ENCODE measurements around the gene KIRREL3. TPM values are rescaled to one million over a fixed set of nuclear protein-coding genes. Genes with fewer than 3 reads are reported as not detected.
A peak's percentile ranks its signal among the peaks of the same experiment; 100 is the strongest.

KIRREL3 gene
- total and polyA plus RNA-seq, 2 of the 8 experiments (the other 6 are each of a cell fraction or from before 2014, with no cell fraction given): 0.29 to 0.32 TPM

DNA sequence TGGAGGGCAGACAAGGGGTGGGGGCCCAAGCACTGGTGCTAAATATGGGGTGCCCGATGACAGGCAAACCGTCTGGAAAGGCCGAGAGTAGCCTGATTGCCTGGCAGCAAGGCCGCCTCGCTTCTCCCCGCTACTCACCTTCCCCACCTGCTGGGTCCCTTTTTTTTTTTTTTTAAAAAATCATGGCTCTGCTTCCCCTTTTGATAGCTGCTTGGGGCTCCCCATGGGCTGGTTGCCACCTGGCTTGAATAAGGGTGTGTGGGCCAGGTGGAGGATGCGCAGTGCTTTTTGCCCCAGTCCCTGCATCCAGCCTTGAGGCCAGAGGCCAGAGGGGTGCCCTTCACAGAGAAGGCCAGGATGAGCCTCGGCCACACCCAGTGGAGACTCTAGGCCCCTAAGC is 533.1 kb downstream of the KIRREL3 start:
- H3K4me3 ChIP-seq (ENCODE audit: extremely low read depth in 1 of 4, insufficient read depth in 2 of 4, low read depth in 3 of 4, low read length in 4 of 4): no peak overlapping the region
- H3K14ac ChIP-seq (ENCODE audit: insufficient read length): no peak overlapping the region
- H2AK5ac ChIP-seq (ENCODE audit: low read depth, low read length): no peak overlapping the region
- H2BK20ac ChIP-seq (ENCODE audit: low read length): no peak overlapping the region
- 68% methylated on average over 4 of the region's 8 CpGs; no CpG with 5 or more reads in 1 of the 2 experiments for WGBS, 2 experiments (ENCODE audit: extremely low coverage in 1 of 2, insufficient coverage in 1 of 2, insufficient read length in 1 of 2, insufficient replicate concordance in 2 of 2, low coverage in 1 of 2, low lambda C conversion rate in 2 of 2, missing lambda C conversion rate in 1 of 2)
- H3K9ac ChIP-seq (replicated peaks in 1 of 4; ENCODE audit: extremely low read depth in 1 of 4, low read depth in 3 of 4, low read length in 3 of 4): no peak overlapping the region
- H4K8ac ChIP-seq (ENCODE audit: extremely low read depth, insufficient read depth, low read length): peak overlapping the region; percentile 47; the same call in 1 of the 2 replicates
- peaks cover 0 to 4% (median under 1%) of the 10 kb centered on the region in 4 experiments; a peak in 4 of 7 replicates for H3K4me1 ChIP-seq (replicated peaks in 1 of 4; ENCODE audit: control insufficient read depth in 3 of 4, insufficient read depth in 4 of 4, low read length in 3 of 4)
- H3K27me3 ChIP-seq (replicated peaks in 1 of 4; ENCODE audit: control insufficient read depth in 3 of 4, extremely low read depth in 1 of 4, insufficient read depth in 3 of 4, low read length in 3 of 4): no peaks in the 10 kb centered on the region
- H3K9me3 ChIP-seq (ENCODE audit: insufficient read depth in 2 of 2, low read depth in 1 of 2, low read length in 1 of 2): no peaks in the 10 kb centered on the region
- no peaks in the 10 kb centered on the region for H3K79me1 ChIP-seq (ENCODE audit: low read depth, low read length)
- H3K18ac ChIP-seq (ENCODE audit: extremely low read depth, low read length): no peak overlapping the region
- no peaks in the 10 kb centered on the region for H3K23me2 ChIP-seq (ENCODE audit: low read depth, low read length)
- CTCF ChIA-PET (ENCODE audit: partially characterized antibody): interaction anchor here (0.6 to 7.4 kb wide), 4 partner anchors 13 to 134 kb away, joined by 3 to 57 read pairs (median 8); no protein-coding TSS in a partner anchor
- no peak overlapping the region for H2BK12ac ChIP-seq (ENCODE audit: low read depth, low read length)
- H4K91ac ChIP-seq (replicated peaks; ENCODE audit: insufficient read length, low read length): no peak overlapping the region
- no peaks in the 10 kb centered on the region for H3K79me2 ChIP-seq (ENCODE audit: control insufficient read depth in 1 of 2, insufficient read depth in 2 of 2, low read length in 2 of 2)
- H4K20me1 ChIP-seq (replicated peaks in 1 of 2; ENCODE audit: control insufficient read depth in 1 of 2, insufficient read depth in 2 of 2, low read length in 2 of 2): peaks cover 0 to 2% of the 10 kb centered on the region in 2 experiments
- H2AFZ ChIP-seq (ENCODE audit: low read length): no peak overlapping the region
- no peak overlapping the region for H4K5ac ChIP-seq (ENCODE audit: insufficient read length, low read depth, low read length)
- FAIRE-seq (no peak), DNase-seq (ENCODE audit: low read depth in 1 of 2, low spot score in 2 of 2) (no peak)
- H3K4me2 ChIP-seq (ENCODE audit: insufficient read depth in 1 of 2, low read depth in 2 of 2, low read length in 2 of 2): no peak overlapping the region
- no peak overlapping the region for H3K23ac ChIP-seq (ENCODE audit: insufficient read length)
- no peak overlapping the region for H2BK15ac ChIP-seq (ENCODE audit: low read length)
- no peaks in the 10 kb centered on the region for H3K36me3 ChIP-seq (ENCODE audit: control insufficient read depth in 2 of 4, insufficient read depth in 4 of 4, low read length in 3 of 4)
- H2BK5ac ChIP-seq (ENCODE audit: low read depth, low read length): no peak overlapping the region
- H3K4ac ChIP-seq (replicated peaks; ENCODE audit: insufficient read length, low read depth, low read length): no peak overlapping the region
- no peak overlapping the region for H3K56ac ChIP-seq (replicated peaks; ENCODE audit: insufficient read length, low read depth, low read length)
- no peak overlapping the region for H3K27ac ChIP-seq (ENCODE audit: low read depth, low read length)
- POLR2A ChIA-PET (ENCODE audit: partially characterized antibody): no interaction called here
- H2BK120ac ChIP-seq (replicated peaks; ENCODE audit: low read depth, low read length): no peak overlapping the region
- no peak for TF ChIP-seq SIRT6 (IDR thresholded peaks at IDR 0.05; ENCODE audit: low read length)
- TF ChIP-seq GABPA (IDR thresholded peaks at IDR 0.05; ENCODE audit: borderline replicate concordance, insufficient read depth, low read length): no peak
- TF ChIP-seq CTBP2 (IDR thresholded peaks at IDR 0.05; ENCODE audit: borderline replicate concordance, insufficient read depth, insufficient read length, low read length): no peak
- no peak for TF ChIP-seq KDM5A (IDR thresholded peaks at IDR 0.05; ENCODE audit: low read length)

Measured in H1 (cell line).